ENCODE results near the gene ZC3HAV1L.
"Not testable (repeated sequence)": the region's sequence is repeated elsewhere in the genome, so short reads cannot be mapped to it uniquely, and the experiment has no call there.

The ZC3HAV1L gene

GRCh38 chr7:139035586-139036353 is at the start of gene ZC3HAV1L:
TSS of gene ZC3HAV1L (minus strand) at chr7:139036042. CDS start at chr7:139036017, 25 bp downstream.
- DNase-seq (ENCODE audit: low read depth): peak; percentile 33

- no peak for DNase-seq (ENCODE audit: low read depth)
These were observed 48.9 kb upstream of the ZC3HAV1L start for GRCh38 chr7:139084709-139085108.

GRCh38 chr7:139081584-139081983 is 45.7 kb upstream of the ZC3HAV1L start:
- no peak for DNase-seq (ENCODE audit: low read depth)

GRCh38 chr7:139080905-139081304 is 45.1 kb upstream of the ZC3HAV1L start:
- DNase-seq (ENCODE audit: low read depth): no peak

- no peak for DNase-seq (ENCODE audit: low read depth)
These were observed 44.0 kb upstream of the ZC3HAV1L start for GRCh38 chr7:139079861-139080260.

GRCh38 chr7:139078911-139079310 is 43.1 kb upstream of the ZC3HAV1L start:
- no peak for DNase-seq (ENCODE audit: low read depth)

GRCh38 chr7:139078399-139078798 is 42.6 kb upstream of the ZC3HAV1L start:
- DNase-seq (ENCODE audit: low read depth): no peak

GRCh38 chr7:139077706-139078105 is 41.9 kb upstream of the ZC3HAV1L start:
- not testable (repeated sequence) for DNase-seq (ENCODE audit: low read depth)

GRCh38 chr7:139075871-139076686 is 40.2 kb upstream of the ZC3HAV1L start:
- no peak for DNase-seq (ENCODE audit: low read depth)

- DNase-seq (ENCODE audit: low read depth): peak; percentile 36
These were observed 39.3 kb upstream of the ZC3HAV1L start for GRCh38 chr7:139075031-139075652.

GRCh38 chr7:139072796-139073195 is 37.0 kb upstream of the ZC3HAV1L start:
- no peak for DNase-seq (ENCODE audit: low read depth)

GRCh38 chr7:139071680-139072079 is 35.8 kb upstream of the ZC3HAV1L start:
- DNase-seq (ENCODE audit: low read depth): no peak

GRCh38 chr7:139068544-139069399 is 32.9 kb upstream of the ZC3HAV1L start:
- DNase-seq (ENCODE audit: low read depth): no peak

- no peak for DNase-seq (ENCODE audit: low read depth)
These were observed 30.5 kb upstream of the ZC3HAV1L start for GRCh38 chr7:139066315-139066714.

- DNase-seq (ENCODE audit: low read depth): no peak
These were observed 29.5 kb upstream of the ZC3HAV1L start for GRCh38 chr7:139065323-139065722.

- no peak for DNase-seq (ENCODE audit: low read depth)
These were observed 25.6 kb upstream of the ZC3HAV1L start for GRCh38 chr7:139061416-139061815.

GRCh38 chr7:139060695-139061237 is 24.9 kb upstream of the ZC3HAV1L start:
- no peak for DNase-seq (ENCODE audit: low read depth)

- no peak for DNase-seq (ENCODE audit: low read depth)
These were observed 24.1 kb upstream of the ZC3HAV1L start for GRCh38 chr7:139059905-139060304.

GRCh38 chr7:139058943-139059342 is 23.1 kb upstream of the ZC3HAV1L start:
- no peak for DNase-seq (ENCODE audit: low read depth)

- no peak for DNase-seq (ENCODE audit: low read depth)
These were observed 19.8 kb upstream of the ZC3HAV1L start for GRCh38 chr7:139055674-139056073.

GRCh38 chr7:139054656-139055055 is 18.8 kb upstream of the ZC3HAV1L start:
- DNase-seq (ENCODE audit: low read depth): not testable (repeated sequence)

All from activated T-helper 9 cell treated with anti-CD3 and anti-CD28 coated beads, Interleukin-2, amount 50 U/mL, for 16 hours (primary cell).